Thymus (tissue), 11 donors: ENCODE results near the gene TMEM238L. TPM values are rescaled to one million over a fixed set of nuclear protein-coding genes. Genes with fewer than 3 reads are reported as not detected.
A peak's percentile ranks its signal among the peaks of the same experiment; 100 is the strongest.

ENCODE experiments used
- DNase-seq, 9 donors: peaks; one replicate each; pipeline ENCODE4 v3.0.0-alpha.2; 2013; ENCODE audit warnings: low spot score in 9 of 9, low read depth in 6 of 9, missing footprints in 1 of 9
- H3K27ac ChIP-seq, 2 donors: one replicate each; pipeline ENCODE4 v1.5.1; 2013; ENCODE audit warnings: control low read depth in 1 of 2, low read depth in 1 of 2, low read length in 1 of 2, mild to moderate bottlenecking in 1 of 2, moderate library complexity in 1 of 2
- H3K27me3 ChIP-seq, 2 donors: one replicate each; pipeline ENCODE4 v1.5.1; 2013; ENCODE audit warnings: low read length in 1 of 2; ENCODE audit not compliant: control insufficient read depth in 2 of 2, insufficient read depth in 1 of 2
- H3K36me3 ChIP-seq, 2 donors: one replicate each; pipeline ENCODE4 v1.5.1; 2013; ENCODE audit warnings: low read length in 1 of 2, mild to moderate bottlenecking in 1 of 2, moderate library complexity in 1 of 2; ENCODE audit not compliant: control insufficient read depth in 2 of 2, insufficient read depth in 2 of 2
- H3K4me1 ChIP-seq, 2 donors: one replicate each; pipeline ENCODE4 v1.5.1; 2013; ENCODE audit warnings: low read length in 2 of 2; ENCODE audit not compliant: control insufficient read depth in 2 of 2, insufficient read depth in 2 of 2
- H3K4me3 ChIP-seq, 2 donors: one replicate each; pipeline ENCODE4 v1.5.1; 2013; ENCODE audit warnings: low read length in 2 of 2, control low read depth in 1 of 2, mild to moderate bottlenecking in 1 of 2
- H3K9me3 ChIP-seq, 2 donors: one replicate each; pipeline ENCODE4 v1.5.1; 2013; ENCODE audit warnings: low read length in 1 of 2, mild to moderate bottlenecking in 1 of 2; ENCODE audit not compliant: control insufficient read depth in 2 of 2, insufficient read depth in 1 of 2
- WGBS: extraction: QIAGEN DNeasy Blood & Tissue Kit; methylation state at CpG from one replicate; pipeline ENCODE4 v1.1.7; 2013; 5-methylcytosine and 5-hydroxymethylcytosine counted together
- polyA plus RNA-seq: library from polyadenylated mRNA; stranded (reverse); fragments of 200-250 nt; gene quantifications from one replicate; pipeline ENCODE4 v1.2.3, GENCODE V29; 2013
- total RNA-seq: library from RNA; stranded (reverse); fragments of 120-200 nt; gene quantifications from one replicate; pipeline ENCODE4 v1.2.4, GENCODE V29; 2013
- donor health status: healthy.

The TMEM238L gene
- total and polyA plus RNA-seq, 2 donors, result 0.07 TPM; not detected in 1

GRCh38 chr17:10757067-10757466 is 46.8 kb downstream of the TMEM238L start:
- Histone ChIP-seq H3K4me1 (no peaks in the 10 kb centered on the region), H3K9me3 (no peaks in the 10 kb centered on the region), H3K4me3 (no peak overlapping the region), H3K27ac (no peak overlapping the region), H3K27me3 (no peaks in the 10 kb centered on the region), H3K36me3 (no peaks in the 10 kb centered on the region)
- no peak for DNase-seq
- WGBS, result 96% methylated on average over 6 of the region's 6 CpGs

DNA sequence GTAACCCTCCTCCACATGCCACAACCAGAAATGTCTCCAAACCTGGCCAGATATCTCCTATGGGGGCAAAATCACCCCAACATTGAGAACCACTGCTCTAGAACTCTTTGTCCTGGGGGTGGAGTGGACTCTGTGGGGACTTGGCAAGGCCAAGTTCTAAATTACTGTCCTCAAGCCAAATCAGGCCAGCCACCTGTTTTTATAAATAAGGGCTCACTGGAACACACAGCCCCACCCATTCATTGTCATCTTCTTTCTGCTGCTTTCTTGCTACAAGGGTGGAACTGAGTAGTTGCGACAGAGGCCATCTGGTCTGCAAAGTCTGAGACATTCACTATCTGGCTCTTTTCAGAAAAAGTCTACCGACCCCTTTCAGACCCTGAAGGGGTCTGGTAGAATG is 47.3 kb downstream of the TMEM238L start:
- no peak for DNase-seq
- Histone ChIP-seq H3K9me3 (no peaks in the 10 kb centered on the region), H3K4me3 (no peak overlapping the region), H3K4me1 (no peaks in the 10 kb centered on the region), H3K36me3 (no peaks in the 10 kb centered on the region), H3K27me3 (no peaks in the 10 kb centered on the region), H3K27ac (no peak overlapping the region)
- WGBS, result 97% methylated on average over 2 of the region's 2 CpGs

- WGBS, result 88% methylated on average over 1 of the region's 1 CpG
- Histone ChIP-seq H3K9me3 (no peaks in the 10 kb centered on the region), H3K36me3 (no peaks in the 10 kb centered on the region), H3K4me3 (no peak overlapping the region), H3K27ac (no peak overlapping the region), H3K27me3 (no peaks in the 10 kb centered on the region), H3K4me1 (no peaks in the 10 kb centered on the region)
- DNase-seq, result no peak
These were observed 47.7 kb downstream of the TMEM238L start for GRCh38 chr17:10756185-10756584.

DNA sequence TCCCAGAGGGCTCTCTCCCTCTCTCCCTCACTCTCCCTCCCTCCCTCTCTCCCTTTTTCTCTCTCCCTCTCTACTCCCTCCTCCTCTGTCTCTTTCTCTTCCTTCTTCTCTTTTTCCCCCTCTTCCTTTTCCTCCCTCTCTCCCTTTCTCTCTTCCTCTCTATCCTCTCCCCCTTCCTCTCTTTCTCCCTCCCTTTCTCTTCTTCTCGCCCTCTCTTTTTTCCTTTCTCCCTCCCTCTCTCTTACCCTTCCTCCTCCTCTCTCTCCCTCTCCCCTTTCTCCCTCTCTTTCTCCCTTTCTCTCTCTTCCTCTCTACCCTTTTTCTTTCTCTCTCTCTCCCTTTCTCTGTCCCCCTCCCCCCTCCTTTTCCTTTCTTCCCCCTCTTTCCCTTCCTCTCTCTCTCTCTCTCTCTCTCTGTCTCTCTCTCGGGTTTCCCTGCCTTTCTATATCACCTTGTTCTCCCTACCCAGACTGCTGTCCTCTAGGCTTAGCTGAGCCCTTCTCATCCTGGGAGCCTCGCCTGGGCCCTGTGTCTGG is 48.2 kb downstream of the TMEM238L start:
- Histone ChIP-seq H3K36me3 (no peaks in the 10 kb centered on the region), H3K27me3 (no peaks in the 10 kb centered on the region), H3K27ac (no peak overlapping the region), H3K4me1 (no peaks in the 10 kb centered on the region), H3K4me3 (no peak overlapping the region), H3K9me3 (no peaks in the 10 kb centered on the region)
- DNase-seq, result no peak
- 95% methylated on average over 3 of the region's 3 CpGs for WGBS

- Histone ChIP-seq H3K27me3 (no peaks in the 10 kb centered on the region), H3K9me3 (no peaks in the 10 kb centered on the region), H3K27ac (no peak overlapping the region), H3K36me3 (no peaks in the 10 kb centered on the region), H3K4me3 (no peak overlapping the region), H3K4me1 (no peaks in the 10 kb centered on the region)
- no peak for DNase-seq
- 90% methylated on average over 14 of the region's 14 CpGs for WGBS
These were observed 48.9 kb downstream of the TMEM238L start for GRCh38 chr17:10754861-10755591.

GRCh38 chr17:10754109-10754508 is 49.8 kb downstream of the TMEM238L start:
- 82% methylated on average over 2 of the region's 2 CpGs for WGBS
- Histone ChIP-seq H3K27ac (no peak overlapping the region), H3K9me3 (no peaks in the 10 kb centered on the region)

GRCh38 chr17:10752696-10753095 is 51.2 kb downstream of the TMEM238L start:
- Histone ChIP-seq H3K4me1 (no peaks in the 10 kb centered on the region), H3K9me3 (no peaks in the 10 kb centered on the region), H3K4me3 (no peak overlapping the region), H3K36me3 (no peaks in the 10 kb centered on the region), H3K27me3 (no peaks in the 10 kb centered on the region), H3K27ac (no peak overlapping the region)
- WGBS, result 86% methylated on average over 10 of the region's 10 CpGs
- no peak for DNase-seq

More at GRCh38 chr17:10754109-10754508, 49.8 kb downstream of the TMEM238L start:
- H3K4me1 ChIP-seq, result no peaks in the 10 kb centered on the region
- DNase-seq, result peak in 2 of 9 donors; percentile 25 to 33
- no peak overlapping the region for H3K4me3 ChIP-seq
- H3K36me3 ChIP-seq, result no peaks in the 10 kb centered on the region
- no peaks in the 10 kb centered on the region for H3K27me3 ChIP-seq

DNA sequence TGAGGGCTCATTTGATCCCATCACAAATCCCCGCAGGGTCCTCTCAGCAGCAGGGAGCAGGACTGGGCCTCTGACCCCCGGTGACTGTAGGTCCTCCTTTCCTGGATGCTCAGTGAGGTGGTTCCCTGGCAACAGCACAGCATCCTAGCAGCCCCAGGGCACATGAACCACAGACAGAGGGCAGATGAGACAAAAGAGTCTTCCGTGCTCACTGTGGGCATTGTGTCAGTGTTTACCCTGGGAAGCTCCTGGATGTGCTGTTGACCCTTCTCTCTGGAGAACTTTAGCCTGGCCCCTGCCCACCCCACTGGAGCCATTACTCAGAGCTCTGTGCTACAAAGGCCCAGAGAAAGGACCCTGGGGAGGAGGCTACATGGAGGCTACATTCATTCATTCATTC is 52.3 kb downstream of the TMEM238L start:
- Histone ChIP-seq H3K9me3 (no peaks in the 10 kb centered on the region), H3K4me3 (no peak overlapping the region), H3K27me3 (no peaks in the 10 kb centered on the region), H3K4me1 (no peaks in the 10 kb centered on the region), H3K36me3 (no peaks in the 10 kb centered on the region), H3K27ac (no peak overlapping the region)
- DNase-seq, result no peak
- WGBS, result 97% methylated on average over 3 of the region's 3 CpGs

GRCh38 chr17:10750210-10750609 is 53.7 kb downstream of the TMEM238L start:
- no peaks in the 10 kb centered on the region for H3K27me3 ChIP-seq

More at GRCh38 chr17:10750210-10750609, 53.7 kb downstream of the TMEM238L start:
- no peak for DNase-seq
- Histone ChIP-seq H3K27ac (no peak overlapping the region), H3K36me3 (no peaks in the 10 kb centered on the region), H3K4me3 (no peak overlapping the region), H3K9me3 (no peaks in the 10 kb centered on the region), H3K4me1 (no peaks in the 10 kb centered on the region)
- WGBS, result 98% methylated on average over 4 of the region's 4 CpGs
